HepG2 (cell line): ENCODE results near the gene TRIM37. TPM values are rescaled to one million over a fixed set of nuclear protein-coding genes. Genes with fewer than 3 reads are reported as not detected.
A peak's percentile ranks its signal among the peaks of the same experiment; 100 is the strongest.

Source experiments
- ATRX ChIP-seq: sonication (generic); formaldehyde crosslinking; IDR thresholded peaks from 2 replicates; pipeline ENCODE4 v1.4.0; 2020; ENCODE audit warnings: missing genetic modification reagents, borderline replicate concordance
- CREB3 ChIP-seq: sonication (generic); formaldehyde crosslinking; IDR thresholded peaks from 2 replicates; pipeline ENCODE4 v1.5.0; 2020; ENCODE audit warnings: missing genetic modification reagents
- HNF4A ChIP-seq: sonication (generic); formaldehyde crosslinking; IDR thresholded peaks from 2 replicates; pipeline ENCODE4 v1.4.0; 2020; ENCODE audit warnings: missing genetic modification reagents
- KMT2B ChIP-seq: IDR thresholded peaks from 2 replicates; pipeline ENCODE4 v1.6.1; 2016; ENCODE audit warnings: missing genetic modification reagents, missing compliant biosample characterization
- NR2F6 ChIP-seq, 2 experiments: IDR thresholded peaks; 2 replicates each; pipeline ENCODE4 v1.6.1; 2016; ENCODE audit warnings: antibody characterized with exemption in 1 of 2, mild to moderate bottlenecking in 1 of 2
- SMARCE1 ChIP-seq: fragments of 450-650 bp; IDR thresholded peaks from 2 replicates; pipeline ENCODE4 v1.6.1; 2017; ENCODE audit warnings: borderline replicate concordance
- YY1 ChIP-seq: IDR thresholded peaks from 2 replicates; pipeline ENCODE4 v1.6.1; 2011; ENCODE audit warnings: low read length, low read depth, moderate library complexity, mild to moderate bottlenecking; ENCODE audit not compliant: insufficient read depth, insufficient replicate concordance
- ZMYM2 ChIP-seq: sonication (generic); formaldehyde crosslinking; IDR thresholded peaks from 2 replicates; pipeline ENCODE4 v1.8.0; 2022; ENCODE audit warnings: mild to moderate bottlenecking, missing genetic modification reagents
- ZNF142 ChIP-seq: sonication (generic); formaldehyde crosslinking; IDR thresholded peaks from 2 replicates; pipeline ENCODE4 v1.4.0; 2020; ENCODE audit warnings: missing genetic modification reagents
- ZNF761 ChIP-seq: sonication (generic); formaldehyde crosslinking; conservative IDR thresholded peaks from 2 replicates; pipeline ENCODE4 v1.4.0; 2020; ENCODE audit warnings: mild to moderate bottlenecking, missing genetic modification reagents
- polyA plus RNA-seq, 8 experiments: library from polyadenylated mRNA; depleted of rRNA in 3 of 8; stranded (reverse) in 7 of 8; unstranded in 1 of 8; fragments of >200 nt; fragmentation: Illumina TruSeq in 4 of 8; extraction: Trizol in 4 of 8; gene quantifications; 2 replicates each; pipeline versions ENCODE4 v1.2.1 to v1.2.3, GENCODE V29; 2011 to 2016; ENCODE audit warnings: low read depth in 4 of 8, missing spikeins in 1 of 8, mixed read lengths in 1 of 8; ENCODE audit not compliant: insufficient read depth in 1 of 8
- total RNA-seq, 5 experiments: library from RNA; depleted of rRNA; stranded (reverse); fragments of >200 nt; fragmentation: Illumina TruSeq; extraction: Trizol; gene quantifications; 2 replicates each; pipeline ENCODE4 v1.2.3, GENCODE V29; 2016; ENCODE audit warnings: low read depth in 1 of 5
- TF ChIP-seq, protein P1 (sequence below): sonication (generic); formaldehyde crosslinking; IDR thresholded peaks from 2 replicates; pipeline ENCODE4 v1.4.0; 2020; ENCODE audit warnings: low read depth, missing genetic modification reagents
- TF ChIP-seq, protein P2 (sequence below): sonication (generic); formaldehyde crosslinking; IDR thresholded peaks from 2 replicates; pipeline ENCODE4 v1.4.0; 2020; ENCODE audit warnings: missing genetic modification reagents

TRIM37 gene
- total and polyA plus RNA-seq, 2 of the 13 experiments (the other 11 are each of a cell fraction or from before 2014, with no cell fraction given) = 12.4 to 39.1 TPM

- no peak for TF ChIP-seq ZNF142 (CRISPR knock-in tag)
- no peak for TF ChIP-seq ZNF761 (CRISPR knock-in tag)
- no peak for TF ChIP-seq CREB3
- peak; percentile 23; the same call in 1 of the 2 replicates for TF ChIP-seq ZMYM2 (CRISPR knock-in tag)
- no peak for TF ChIP-seq ATRX (CRISPR knock-in tag)
- peak; percentile 24; the same call in 1 of the 2 replicates for TF ChIP-seq HNF4A
- TF ChIP-seq SMARCE1 = no peak
- peak; percentile 53 for TF ChIP-seq NR2F6 (IDR thresholded peaks at IDR 0.05)
- TF ChIP-seq NR2F6 (CRISPR knock-in tag; IDR thresholded peaks at IDR 0.05) = peak; percentile 57; the same call in 1 of the 2 replicates
- TF ChIP-seq YY1 = no peak
- TF ChIP-seq, protein P1, sequence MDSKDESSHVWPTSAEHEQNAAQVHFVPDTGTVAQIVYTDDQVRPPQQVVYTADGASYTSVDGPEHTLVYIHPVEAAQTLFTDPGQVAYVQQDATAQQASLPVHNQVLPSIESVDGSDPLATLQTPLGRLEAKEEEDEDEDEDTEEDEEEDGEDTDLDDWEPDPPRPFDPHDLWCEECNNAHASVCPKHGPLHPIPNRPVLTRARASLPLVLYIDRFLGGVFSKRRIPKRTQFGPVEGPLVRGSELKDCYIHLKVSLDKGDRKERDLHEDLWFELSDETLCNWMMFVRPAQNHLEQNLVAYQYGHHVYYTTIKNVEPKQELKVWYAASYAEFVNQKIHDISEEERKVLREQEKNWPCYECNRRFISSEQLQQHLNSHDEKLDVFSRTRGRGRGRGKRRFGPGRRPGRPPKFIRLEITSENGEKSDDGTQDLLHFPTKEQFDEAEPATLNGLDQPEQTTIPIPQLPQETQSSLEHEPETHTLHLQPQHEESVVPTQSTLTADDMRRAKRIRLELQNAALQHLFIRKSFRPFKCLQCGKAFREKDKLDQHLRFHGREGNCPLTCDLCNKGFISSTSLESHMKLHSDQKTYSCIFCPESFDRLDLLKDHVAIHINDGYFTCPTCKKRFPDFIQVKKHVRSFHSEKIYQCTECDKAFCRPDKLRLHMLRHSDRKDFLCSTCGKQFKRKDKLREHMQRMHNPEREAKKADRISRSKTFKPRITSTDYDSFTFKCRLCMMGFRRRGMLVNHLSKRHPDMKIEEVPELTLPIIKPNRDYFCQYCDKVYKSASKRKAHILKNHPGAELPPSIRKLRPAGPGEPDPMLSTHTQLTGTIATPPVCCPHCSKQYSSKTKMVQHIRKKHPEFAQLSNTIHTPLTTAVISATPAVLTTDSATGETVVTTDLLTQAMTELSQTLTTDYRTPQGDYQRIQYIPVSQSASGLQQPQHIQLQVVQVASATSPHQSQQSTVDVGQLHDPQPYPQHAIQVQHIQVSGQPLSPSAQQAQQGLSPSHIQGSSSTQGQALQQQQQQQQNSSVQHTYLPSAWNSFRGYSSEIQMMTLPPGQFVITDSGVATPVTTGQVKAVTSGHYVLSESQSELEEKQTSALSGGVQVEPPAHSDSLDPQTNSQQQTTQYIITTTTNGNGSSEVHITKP (CRISPR knock-in tag) = no peak
- TF ChIP-seq KMT2B = no peak
- TF ChIP-seq, protein P2, sequence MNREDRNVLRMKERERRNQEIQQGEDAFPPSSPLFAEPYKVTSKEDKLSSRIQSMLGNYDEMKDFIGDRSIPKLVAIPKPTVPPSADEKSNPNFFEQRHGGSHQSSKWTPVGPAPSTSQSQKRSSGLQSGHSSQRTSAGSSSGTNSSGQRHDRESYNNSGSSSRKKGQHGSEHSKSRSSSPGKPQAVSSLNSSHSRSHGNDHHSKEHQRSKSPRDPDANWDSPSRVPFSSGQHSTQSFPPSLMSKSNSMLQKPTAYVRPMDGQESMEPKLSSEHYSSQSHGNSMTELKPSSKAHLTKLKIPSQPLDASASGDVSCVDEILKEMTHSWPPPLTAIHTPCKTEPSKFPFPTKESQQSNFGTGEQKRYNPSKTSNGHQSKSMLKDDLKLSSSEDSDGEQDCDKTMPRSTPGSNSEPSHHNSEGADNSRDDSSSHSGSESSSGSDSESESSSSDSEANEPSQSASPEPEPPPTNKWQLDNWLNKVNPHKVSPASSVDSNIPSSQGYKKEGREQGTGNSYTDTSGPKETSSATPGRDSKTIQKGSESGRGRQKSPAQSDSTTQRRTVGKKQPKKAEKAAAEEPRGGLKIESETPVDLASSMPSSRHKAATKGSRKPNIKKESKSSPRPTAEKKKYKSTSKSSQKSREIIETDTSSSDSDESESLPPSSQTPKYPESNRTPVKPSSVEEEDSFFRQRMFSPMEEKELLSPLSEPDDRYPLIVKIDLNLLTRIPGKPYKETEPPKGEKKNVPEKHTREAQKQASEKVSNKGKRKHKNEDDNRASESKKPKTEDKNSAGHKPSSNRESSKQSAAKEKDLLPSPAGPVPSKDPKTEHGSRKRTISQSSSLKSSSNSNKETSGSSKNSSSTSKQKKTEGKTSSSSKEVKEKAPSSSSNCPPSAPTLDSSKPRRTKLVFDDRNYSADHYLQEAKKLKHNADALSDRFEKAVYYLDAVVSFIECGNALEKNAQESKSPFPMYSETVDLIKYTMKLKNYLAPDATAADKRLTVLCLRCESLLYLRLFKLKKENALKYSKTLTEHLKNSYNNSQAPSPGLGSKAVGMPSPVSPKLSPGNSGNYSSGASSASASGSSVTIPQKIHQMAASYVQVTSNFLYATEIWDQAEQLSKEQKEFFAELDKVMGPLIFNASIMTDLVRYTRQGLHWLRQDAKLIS (CRISPR knock-in tag) = no peak
Measured at GRCh38 chr17:59145571-59146096, 39.0 kb upstream of the TRIM37 start (continued).
